Caco-2 (cell line): ENCODE measurements around the gene TEKT2. TPM values are rescaled to one million over a fixed set of nuclear protein-coding genes. Genes with fewer than 3 reads are reported as not detected.

Source experiments
- BruUV-seq: library from RNA; stranded (reverse); fragments of 400-500 nt; replicated peaks from 2 replicates; lab custom pipeline; 2021; lab: Mats Ljungman, UMichigan
- CTCF ChIA-PET: fragments of 300-600 bp; sonication (Branson Sonifier 250); formaldehyde crosslinking; loops from one replicate; lab custom pipeline; 2022; ENCODE audit warnings: antibody characterized with exemption; lab: Charles Lee
- POLR2A ChIA-PET: fragments of 300-600 bp; sonication (Branson Sonifier 250); formaldehyde crosslinking; loops from one replicate; lab custom pipeline; 2022; ENCODE audit warnings: antibody characterized with exemption; lab: Charles Lee
- DNase-seq, 2 experiments: peaks; one replicate each; pipeline versions ENCODE4 v3.0.0 to v3.0.0-alpha.2; 2020 to 2022
- H3K27me3 ChIP-seq: replicated peaks from 2 replicates; pipeline ENCODE4 v1.6.0; 2011; ENCODE audit warnings: low read length; ENCODE audit not compliant: control insufficient read depth, insufficient read depth
- H3K36me3 ChIP-seq: 2 replicates; pipeline ENCODE4 v1.5.1; 2011; ENCODE audit warnings: low read length; ENCODE audit not compliant: control insufficient read depth, insufficient read depth
- H3K4me1 ChIP-seq: fragments of 250-450 bp; sonication (Bioruptor Pico); 2 replicates; pipeline ENCODE4 v1.5.1; 2020; ENCODE audit warnings: mild to moderate bottlenecking
- H3K4me3 ChIP-seq: 2 replicates; pipeline ENCODE4 v1.5.1; 2011; ENCODE audit warnings: low read depth, mild to moderate bottlenecking, control low read depth, low read length
- H3K9me3 ChIP-seq: fragments of 250-450 bp; sonication (Bioruptor Pico); 2 replicates; pipeline ENCODE4 v1.5.1; 2020; ENCODE audit warnings: mild to moderate bottlenecking, moderate library complexity
- H3K27ac Mint-ChIP-seq: one replicate; pipeline ENCODE4 v1.8.0; 2022; ENCODE audit warnings: mixed read lengths; ENCODE audit not compliant: unreplicated experiment
- H3K27me3 Mint-ChIP-seq: one replicate; pipeline ENCODE4 v1.8.0; 2022; ENCODE audit warnings: mixed read lengths; ENCODE audit not compliant: insufficient read depth, unreplicated experiment
- H3K36me3 Mint-ChIP-seq: one replicate; pipeline ENCODE4 v1.8.0; 2022; ENCODE audit warnings: mild to moderate bottlenecking, mixed read lengths; ENCODE audit not compliant: insufficient read depth, unreplicated experiment
- H3K4me1 Mint-ChIP-seq: one replicate; pipeline ENCODE4 v1.8.0; 2022; ENCODE audit warnings: low read depth, mixed read lengths; ENCODE audit not compliant: unreplicated experiment
- H3K4me3 Mint-ChIP-seq: one replicate; pipeline ENCODE4 v1.8.0; 2022; ENCODE audit warnings: mild to moderate bottlenecking, moderate library complexity, mixed read lengths; ENCODE audit not compliant: unreplicated experiment
- H3K9me3 Mint-ChIP-seq: one replicate; pipeline ENCODE4 v1.8.0; 2022; ENCODE audit warnings: mixed read lengths; ENCODE audit not compliant: unreplicated experiment
- CTCF ChIP-seq, 2 experiments: fragments of 200-600 bp in 1 of 2; IDR thresholded peaks; 1 replicate in 1 of 2; 2 replicates in 1 of 2; pipeline versions ENCODE4 v1.5.1 to v1.8.0; 2011 to 2022; ENCODE audit warnings: antibody characterized with exemption in 1 of 2, control low read depth in 1 of 2, inconsistent platforms in 1 of 2, low read depth in 1 of 2, low read length in 1 of 2, mild to moderate bottlenecking in 1 of 2, moderate library complexity in 1 of 2; ENCODE audit not compliant: insufficient read depth in 1 of 2, severe bottlenecking in 1 of 2, unreplicated experiment in 1 of 2
- intact Hi-C: fragments of 100-400 bp; cut with micrococcal nuclease; formaldehyde crosslinking; loops from one replicate; pipeline ENCODE4 v1.10.0; 2022; ENCODE audit not compliant: unreplicated experiment
- total RNA-seq: library from RNA; stranded (reverse); gene quantifications from 2 replicates; pipeline ENCODE4 v1.2.3, GENCODE V29; 2022

The TEKT2 gene
- total RNA-seq, 1 experiment from 2014 or later, result not detected

GRCh38 chr1:36119456-36119855 lies 35.6 kb downstream of the TEKT2 start:
- Histone ChIP-seq H3K9me3 (no peaks in the 10 kb centered on the region), H3K4me3 (no peak overlapping the region), H3K36me3 (no peaks in the 10 kb centered on the region), H3K27me3 (no peaks in the 10 kb centered on the region), H3K4me1 (no peaks in the 10 kb centered on the region)
- CTCF ChIA-PET, result no interaction called here
- Mint-ChIP-seq H3K27me3 (peaks cover 3% of the 10 kb centered on the region), H3K27ac (no peak overlapping the region), H3K4me3 (no peak overlapping the region), H3K9me3 (no peaks in the 10 kb centered on the region), H3K36me3 (no peaks in the 10 kb centered on the region), H3K4me1 (no peaks in the 10 kb centered on the region)
- no peak for DNase-seq
- POLR2A ChIA-PET, result no interaction called here
- no peak for TF ChIP-seq CTCF (IDR thresholded peaks at IDR 0.05; ENCODE audit: insufficient read depth in 1 of 2, low read depth in 1 of 2, low read length in 1 of 2, severe bottlenecking in 1 of 2, unreplicated experiment in 1 of 2)
- intact Hi-C loops, result no loop called here
- BruUV-seq, result no TSS peak

GRCh38 chr1:36122062-36123030 lies 38.5 kb downstream of the TEKT2 start:
- H3K4me1 Mint-ChIP-seq, result no peaks in the 10 kb centered on the region
- ChIA-PET CTCF (no interaction called here), POLR2A (no interaction called here)
- intact Hi-C loops, result no loop called here
- Histone ChIP-seq H3K27me3 (no peaks in the 10 kb centered on the region), H3K4me3 (no peak overlapping the region), H3K4me1 (no peaks in the 10 kb centered on the region), H3K36me3 (no peaks in the 10 kb centered on the region), H3K9me3 (no peaks in the 10 kb centered on the region)
- no peak for DNase-seq
- no peaks in the 10 kb centered on the region for H3K9me3 Mint-ChIP-seq
- TF ChIP-seq CTCF (IDR thresholded peaks at IDR 0.05; ENCODE audit: insufficient read depth in 1 of 2, low read depth in 1 of 2, low read length in 1 of 2, severe bottlenecking in 1 of 2, unreplicated experiment in 1 of 2), result no peak
- no peak overlapping the region for H3K4me3 Mint-ChIP-seq
- no peak overlapping the region for H3K27ac Mint-ChIP-seq
- peaks cover 3% of the 10 kb centered on the region for H3K27me3 Mint-ChIP-seq
- no TSS peak for BruUV-seq
- H3K36me3 Mint-ChIP-seq, result no peaks in the 10 kb centered on the region

- DNase-seq, result no peak
- H3K4me3 Mint-ChIP-seq, result no peak overlapping the region
- H3K4me1 Mint-ChIP-seq, result no peaks in the 10 kb centered on the region
- intact Hi-C loops, result no loop called here
- Histone ChIP-seq H3K4me1 (0 out of 2 replicates have a peak, but pooled peaks cover 3% of the 10 kb centered on the region), H3K27me3 (no peaks in the 10 kb centered on the region), H3K4me3 (no peak overlapping the region), H3K36me3 (no peaks in the 10 kb centered on the region), H3K9me3 (no peaks in the 10 kb centered on the region)
- POLR2A ChIA-PET, result no interaction called here
- H3K9me3 Mint-ChIP-seq, result no peaks in the 10 kb centered on the region
- peaks cover 3% of the 10 kb centered on the region for H3K27me3 Mint-ChIP-seq
- H3K36me3 Mint-ChIP-seq, result no peaks in the 10 kb centered on the region
- CTCF ChIA-PET, result interaction anchor here (1.3 kb wide), 1 partner anchor 11 kb away, joined by 4 read pairs; no protein-coding TSS in a partner anchor
- BruUV-seq, result no TSS peak
- H3K27ac Mint-ChIP-seq, result no peak overlapping the region
- no peak for TF ChIP-seq CTCF (IDR thresholded peaks at IDR 0.05; ENCODE audit: insufficient read depth in 1 of 2, low read depth in 1 of 2, low read length in 1 of 2, severe bottlenecking in 1 of 2, unreplicated experiment in 1 of 2)
These were observed 39.5 kb downstream of the TEKT2 start for GRCh38 chr1:36123356-36123755.
